Naive thymus-derived CD4-positive, alpha-beta T cell (primary cell): ENCODE results near the gene SPATA16. TPM values are rescaled to one million over a fixed set of nuclear protein-coding genes. Genes with fewer than 3 reads are reported as not detected.

ENCODE experiments used
- ATAC-seq: fragments of 150-1000 bp; cut with Tn5 transposase; 2 replicates; pipeline ENCODE4 v1.10.0; 2021; ENCODE audit warnings: mild to moderate bottlenecking, moderate library complexity
- CTCF ChIA-PET: fragments of 350-600 bp; sonication (Branson Sonifier 250); formaldehyde crosslinking; loops from one replicate; lab custom pipeline; 2021; ENCODE audit warnings: antibody characterized with exemption; lab: Charles Lee
- POLR2A ChIA-PET: fragments of 350-600 bp; sonication (Branson Sonifier 250); formaldehyde crosslinking; loops from one replicate; lab custom pipeline; 2021; ENCODE audit warnings: antibody characterized with exemption, inconsistent platforms; lab: Charles Lee
- DNase-seq, 9 donors: peaks; one replicate each; pipeline versions ENCODE4 v3.0.0 to v3.0.0-alpha.2; 2020 to 2022; ENCODE audit warnings: mixed read lengths in 1 of 9
- H3K27ac ChIP-seq: one replicate; pipeline ENCODE4 v1.7.0; 2013; ENCODE audit warnings: mild to moderate bottlenecking, low read depth, low read length, moderate library complexity
- H3K27me3 ChIP-seq, 2 donors: one replicate each; pipeline ENCODE4 v1.7.0; 2013; ENCODE audit warnings: low read length in 2 of 2, mild to moderate bottlenecking in 2 of 2, moderate library complexity in 2 of 2; ENCODE audit not compliant: control insufficient read depth in 2 of 2, insufficient read depth in 2 of 2
- H3K36me3 ChIP-seq, 3 experiments: 1 replicate in 2 of 3; 2 replicates in 1 of 3; pipeline ENCODE4 v1.7.0; 2013; ENCODE audit warnings: low read length in 3 of 3, mild to moderate bottlenecking in 3 of 3, moderate library complexity in 1 of 3; ENCODE audit not compliant: insufficient read depth in 3 of 3, control insufficient read depth in 2 of 3
- H3K4me1 ChIP-seq, 2 donors: one replicate each; pipeline ENCODE4 v1.7.0; 2013; ENCODE audit warnings: low read length in 2 of 2, mild to moderate bottlenecking in 2 of 2, moderate library complexity in 1 of 2; ENCODE audit not compliant: control insufficient read depth in 2 of 2, insufficient read depth in 2 of 2
- H3K4me3 ChIP-seq: 2 replicates; pipeline ENCODE4 v1.7.0; 2013; ENCODE audit warnings: mild to moderate bottlenecking, low read length
- H3K9me3 ChIP-seq, 3 experiments: 1 replicate in 2 of 3; 2 replicates in 1 of 3; pipeline ENCODE4 v1.7.0; 2013; ENCODE audit warnings: low read length in 3 of 3; ENCODE audit not compliant: control insufficient read depth in 2 of 3
- H3K27ac Mint-ChIP-seq, 9 donors: one replicate each; pipeline ENCODE4 v1.8.0; 2020 to 2022; ENCODE audit warnings: mixed read lengths in 9 of 9, mild to moderate bottlenecking in 8 of 9, moderate library complexity in 5 of 9, inconsistent platforms in 2 of 9
- H3K27me3 Mint-ChIP-seq, 5 donors: one replicate each; pipeline ENCODE4 v1.8.0; 2021 to 2022; ENCODE audit warnings: mixed read lengths in 5 of 5, mild to moderate bottlenecking in 1 of 5
- H3K36me3 Mint-ChIP-seq, 5 donors: one replicate each; pipeline ENCODE4 v1.8.0; 2020 to 2022; ENCODE audit warnings: mixed read lengths in 5 of 5, mild to moderate bottlenecking in 3 of 5, inconsistent platforms in 1 of 5
- H3K4me1 Mint-ChIP-seq, 7 donors: one replicate each; pipeline ENCODE4 v1.8.0; 2020 to 2022; ENCODE audit warnings: mixed read lengths in 7 of 7, mild to moderate bottlenecking in 3 of 7, inconsistent platforms in 1 of 7
- H3K4me3 Mint-ChIP-seq, 10 donors: one replicate each; pipeline ENCODE4 v1.8.0; 2020 to 2022; ENCODE audit warnings: mild to moderate bottlenecking in 10 of 10, mixed read lengths in 10 of 10, moderate library complexity in 6 of 10, inconsistent platforms in 2 of 10
- H3K9me3 Mint-ChIP-seq, 11 donors: one replicate each; pipeline ENCODE4 v1.8.0; 2020 to 2022; ENCODE audit warnings: mixed read lengths in 11 of 11, mild to moderate bottlenecking in 4 of 11, inconsistent platforms in 1 of 11, moderate library complexity in 1 of 11
- intact Hi-C, 2 donors: fragments of 100-400 bp; cut with micrococcal nuclease; formaldehyde crosslinking; loops; one replicate each; pipeline ENCODE4 v1.15.1; 2023
- polyA plus RNA-seq, 2 donors: library from polyadenylated mRNA; unstranded; fragments of 300-500 nt; fragmentation: Illumina TruSeq; gene quantifications; one replicate each; pipeline ENCODE4 v1.2.3, GENCODE V29; 2021
- total RNA-seq, 6 experiments: library from RNA in 5 of 6; stranded (reverse) in 5 of 6; gene quantifications; 1 replicate in 5 of 6; 2 replicates in 1 of 6; pipeline ENCODE4 v1.2.3 and lab custom pipeline; 2021 to 2026

SPATA16 gene
- total and polyA plus RNA-seq, 7 experiments from 2014 or later: not detected

- no peak overlapping the region for H3K4me3 ChIP-seq
Observed at GRCh38 chr3:173009410-173009809, 131.6 kb downstream of the SPATA16 start.

GRCh38 chr3:173008978-173009377 is 132.1 kb downstream of the SPATA16 start:
- ATAC-seq (no peak), DNase-seq (no peak)
- Histone ChIP-seq H3K9me3 (no peaks in the 10 kb centered on the region), H3K4me3 (no peak overlapping the region), H3K27me3 (no peaks in the 10 kb centered on the region), H3K4me1 (no peaks in the 10 kb centered on the region), H3K27ac (no peak overlapping the region), H3K36me3 (no peaks in the 10 kb centered on the region)
- ChIA-PET POLR2A (no interaction called here), CTCF (no interaction called here)
- H3K27me3 Mint-ChIP-seq: no peaks in the 10 kb centered on the region
- no peaks in the 10 kb centered on the region for H3K4me1 Mint-ChIP-seq
- H3K4me3 Mint-ChIP-seq: no peak overlapping the region
- peaks cover 0 to 5% (median 0%) of the 10 kb centered on the region in 11 donors for H3K9me3 Mint-ChIP-seq
- intact Hi-C loops: no loop called here
- no peaks in the 10 kb centered on the region for H3K36me3 Mint-ChIP-seq
- no peak overlapping the region for H3K27ac Mint-ChIP-seq

More at GRCh38 chr3:173009410-173009809, 131.6 kb downstream of the SPATA16 start:
- no peaks in the 10 kb centered on the region for H3K9me3 ChIP-seq
- Mint-ChIP-seq H3K36me3 (no peaks in the 10 kb centered on the region), H3K4me1 (no peaks in the 10 kb centered on the region), H3K27ac (no peak overlapping the region), H3K9me3 (peaks cover 0 to 5% (median 0%) of the 10 kb centered on the region in 11 donors), H3K4me3 (no peak overlapping the region), H3K27me3 (no peaks in the 10 kb centered on the region)
- H3K36me3 ChIP-seq: no peaks in the 10 kb centered on the region
- ChIA-PET POLR2A (no interaction called here), CTCF (no interaction called here)
- no peak overlapping the region for H3K27ac ChIP-seq
- intact Hi-C loops: no loop called here
- DNase-seq (no peak), ATAC-seq (peak; percentile 12)
- no peaks in the 10 kb centered on the region for H3K4me1 ChIP-seq
- no peaks in the 10 kb centered on the region for H3K27me3 ChIP-seq

GRCh38 chr3:173007079-173007723 is 133.8 kb downstream of the SPATA16 start:
- ChIA-PET POLR2A (no interaction called here), CTCF (no interaction called here)
- no peaks in the 10 kb centered on the region for H3K4me1 ChIP-seq
- H3K36me3 Mint-ChIP-seq: no peaks in the 10 kb centered on the region
- H3K9me3 ChIP-seq: no peaks in the 10 kb centered on the region
- DNase-seq (no peak), ATAC-seq (no peak)
- peaks cover 0 to 6% (median 0%) of the 10 kb centered on the region in 11 donors for H3K9me3 Mint-ChIP-seq
- no peak overlapping the region for H3K4me3 Mint-ChIP-seq
- H3K36me3 ChIP-seq: no peaks in the 10 kb centered on the region
- no peak overlapping the region for H3K4me3 ChIP-seq
- H3K27ac ChIP-seq: no peak overlapping the region
- intact Hi-C loops: no loop called here
- H3K27me3 ChIP-seq: no peaks in the 10 kb centered on the region
- H3K4me1 Mint-ChIP-seq: no peaks in the 10 kb centered on the region
- no peaks in the 10 kb centered on the region for H3K27me3 Mint-ChIP-seq
- H3K27ac Mint-ChIP-seq: no peak overlapping the region

- no peak for DNase-seq
- no peaks in the 10 kb centered on the region for H3K36me3 ChIP-seq
- Mint-ChIP-seq H3K4me1 (no peaks in the 10 kb centered on the region), H3K36me3 (no peaks in the 10 kb centered on the region), H3K27me3 (no peaks in the 10 kb centered on the region), H3K27ac (no peak overlapping the region), H3K4me3 (no peak overlapping the region), H3K9me3 (peaks cover 0 to 6% (median 2%) of the 10 kb centered on the region in 11 donors)
- POLR2A ChIA-PET: no interaction called here
- ATAC-seq: no peak
- CTCF ChIA-PET: no interaction called here
- no peak overlapping the region for H3K27ac ChIP-seq
- intact Hi-C loops: no loop called here
- H3K9me3 ChIP-seq: no peaks in the 10 kb centered on the region
- no peak overlapping the region for H3K4me3 ChIP-seq
- no peaks in the 10 kb centered on the region for H3K4me1 ChIP-seq
- H3K27me3 ChIP-seq: no peaks in the 10 kb centered on the region
Observed at GRCh38 chr3:173006006-173006405, 135.0 kb downstream of the SPATA16 start.

GRCh38 chr3:173004681-173005080 is 136.4 kb downstream of the SPATA16 start:
- no peak overlapping the region for H3K4me3 Mint-ChIP-seq
- no peak for DNase-seq

GRCh38 chr3:173003956-173004355 is 137.1 kb downstream of the SPATA16 start:
- H3K4me1 ChIP-seq: no peaks in the 10 kb centered on the region
- H3K4me3 ChIP-seq: no peak overlapping the region
- H3K27ac ChIP-seq: no peak overlapping the region
- H3K4me3 Mint-ChIP-seq: no peak overlapping the region
- H3K4me1 Mint-ChIP-seq: no peaks in the 10 kb centered on the region
- no peaks in the 10 kb centered on the region for H3K27me3 Mint-ChIP-seq
- H3K36me3 ChIP-seq: no peaks in the 10 kb centered on the region
- no peak overlapping the region for H3K27ac Mint-ChIP-seq
- DNase-seq (no peak), ATAC-seq (no peak)
- H3K27me3 ChIP-seq: no peaks in the 10 kb centered on the region
- H3K36me3 Mint-ChIP-seq: no peaks in the 10 kb centered on the region
- H3K9me3 ChIP-seq: no peaks in the 10 kb centered on the region
- ChIA-PET POLR2A (no interaction called here), CTCF (no interaction called here)
- H3K9me3 Mint-ChIP-seq: peaks cover 0 to 10% (median 1%) of the 10 kb centered on the region in 11 donors
- intact Hi-C loops: no loop called here

More at GRCh38 chr3:173004681-173005080, 136.4 kb downstream of the SPATA16 start:
- H3K9me3 ChIP-seq: no peaks in the 10 kb centered on the region
- ATAC-seq: no peak
- Mint-ChIP-seq H3K27me3 (no peaks in the 10 kb centered on the region), H3K9me3 (peaks cover 0 to 10% (median 1%) of the 10 kb centered on the region in 11 donors), H3K4me1 (no peaks in the 10 kb centered on the region), H3K27ac (no peak overlapping the region), H3K36me3 (no peaks in the 10 kb centered on the region)
- H3K27ac ChIP-seq: no peak overlapping the region
- intact Hi-C loops: no loop called here
- no peaks in the 10 kb centered on the region for H3K4me1 ChIP-seq
- H3K4me3 ChIP-seq: no peak overlapping the region
- POLR2A ChIA-PET: no interaction called here
- H3K27me3 ChIP-seq: no peaks in the 10 kb centered on the region
- CTCF ChIA-PET: no interaction called here
- no peaks in the 10 kb centered on the region for H3K36me3 ChIP-seq

GRCh38 chr3:173003471-173003870 is 137.6 kb downstream of the SPATA16 start:
- Histone ChIP-seq H3K27me3 (no peaks in the 10 kb centered on the region), H3K36me3 (no peaks in the 10 kb centered on the region), H3K27ac (no peak overlapping the region), H3K9me3 (no peaks in the 10 kb centered on the region), H3K4me3 (no peak overlapping the region), H3K4me1 (no peaks in the 10 kb centered on the region)
- Mint-ChIP-seq H3K4me3 (no peak overlapping the region), H3K27me3 (no peaks in the 10 kb centered on the region), H3K27ac (no peak overlapping the region), H3K4me1 (no peaks in the 10 kb centered on the region), H3K9me3 (peaks cover 0 to 10% (median 1%) of the 10 kb centered on the region in 11 donors), H3K36me3 (no peaks in the 10 kb centered on the region)
- intact Hi-C loops: no loop called here
- DNase-seq: no peak
- ChIA-PET CTCF (no interaction called here), POLR2A (no interaction called here)
- ATAC-seq: no peak
